ENCODE results near the gene CCDC191.

CCDC191 gene

DNA sequence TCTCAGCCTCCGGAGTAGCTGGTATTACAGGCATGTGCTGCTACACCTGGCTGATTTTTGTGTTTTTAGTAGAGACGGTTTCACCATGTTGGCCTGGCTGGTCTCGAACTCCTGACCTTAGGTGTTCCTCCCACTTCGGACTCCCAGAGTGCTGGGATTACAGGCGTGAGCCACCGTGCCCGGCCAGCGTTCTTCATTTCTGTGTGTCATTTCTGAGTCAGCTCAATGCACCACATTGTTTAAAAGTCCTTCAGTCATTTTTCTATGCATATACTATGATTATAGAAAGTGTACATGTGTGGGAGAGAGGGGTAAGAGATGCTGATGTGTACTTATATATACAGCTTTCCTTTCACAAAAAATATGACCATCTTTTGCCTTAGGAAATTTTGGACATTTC lies 2.3 kb upstream of the CCDC191 start:
- no peak for FAIRE-seq

GRCh38 chr3:114057011-114057347 lies 653 bp upstream of the CCDC191 start:
- no peak for FAIRE-seq

GRCh38 chr3:114052216-114052615 lies 4.1 kb downstream of the CCDC191 start:
- no peak for FAIRE-seq

DNA sequence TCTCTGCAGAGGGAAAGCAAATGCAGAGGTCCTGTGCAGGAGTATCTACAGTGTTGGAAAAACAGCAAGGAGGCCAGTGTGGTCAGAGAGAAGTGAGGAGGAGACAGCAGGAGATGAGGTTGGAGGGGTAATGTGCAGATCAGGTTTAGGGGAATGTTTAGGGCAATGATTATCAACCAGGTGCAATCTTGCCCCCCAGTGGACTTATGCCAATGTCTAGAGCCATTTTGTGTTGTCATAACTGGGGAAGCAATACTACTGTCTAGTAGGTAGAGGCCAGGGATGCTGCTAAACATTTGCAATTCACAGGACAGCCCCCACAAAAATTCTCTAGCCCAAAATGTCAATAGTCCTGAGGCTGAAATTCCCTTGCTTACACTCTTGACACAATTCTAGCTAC lies 13.1 kb downstream of the CCDC191 start:
- no peak for FAIRE-seq

GRCh38 chr3:114035896-114036295 lies 20.4 kb downstream of the CCDC191 start:
- FAIRE-seq: no peak

GRCh38 chr3:114034787-114035545 lies 21.4 kb downstream of the CCDC191 start:
- no peak for FAIRE-seq

GRCh38 chr3:114034211-114034610 lies 22.1 kb downstream of the CCDC191 start:
- no peak for FAIRE-seq

GRCh38 chr3:114033721-114034120 lies 22.6 kb downstream of the CCDC191 start:
- FAIRE-seq: no peak

GRCh38 chr3:114026331-114026730 lies 30.0 kb downstream of the CCDC191 start:
- FAIRE-seq: no peak

DNA sequence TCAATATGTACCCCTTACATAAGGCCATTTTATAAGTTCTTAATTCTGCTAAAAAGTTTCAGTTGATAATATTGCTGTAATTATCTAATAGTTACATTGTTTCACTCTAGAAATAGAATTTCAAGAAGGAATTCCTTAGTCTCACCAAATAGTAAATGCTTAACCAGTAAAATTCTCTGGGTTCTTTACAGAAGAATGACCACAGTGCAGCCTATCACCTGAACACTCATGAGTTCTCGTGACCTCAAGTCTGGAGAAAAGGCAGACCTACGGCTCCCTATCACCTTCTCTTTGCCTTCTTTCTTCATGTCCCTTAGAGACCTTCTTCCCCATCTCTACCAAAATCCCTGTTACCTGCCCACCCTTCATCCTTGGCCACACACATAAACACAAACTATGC lies 30.9 kb downstream of the CCDC191 start:
- no peak for FAIRE-seq

GRCh38 chr3:114022145-114022802 lies 34.1 kb downstream of the CCDC191 start:
- no peak for FAIRE-seq

- FAIRE-seq: no peak
Observed at GRCh38 chr3:114020907-114021306, 35.4 kb downstream of the CCDC191 start.

DNA sequence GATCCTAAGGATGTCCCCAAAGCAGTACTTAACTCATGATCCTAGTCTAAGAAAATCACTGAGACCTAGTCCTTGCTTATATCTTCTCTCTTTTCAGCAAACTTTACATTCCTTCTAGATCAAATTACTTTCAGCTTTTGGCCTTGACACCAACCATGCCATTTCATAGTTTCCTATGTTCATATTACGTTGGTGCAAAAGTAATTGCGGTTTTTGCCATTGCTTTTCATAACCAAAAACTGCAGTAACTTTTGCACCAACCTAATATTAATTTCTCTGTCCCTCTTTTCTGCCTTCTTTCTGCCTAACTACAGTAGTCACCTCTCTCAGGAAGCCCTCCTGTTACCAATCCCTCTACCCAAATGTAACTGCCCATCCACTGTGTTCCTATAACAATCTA lies 36.8 kb downstream of the CCDC191 start:
- FAIRE-seq: no peak

DNA sequence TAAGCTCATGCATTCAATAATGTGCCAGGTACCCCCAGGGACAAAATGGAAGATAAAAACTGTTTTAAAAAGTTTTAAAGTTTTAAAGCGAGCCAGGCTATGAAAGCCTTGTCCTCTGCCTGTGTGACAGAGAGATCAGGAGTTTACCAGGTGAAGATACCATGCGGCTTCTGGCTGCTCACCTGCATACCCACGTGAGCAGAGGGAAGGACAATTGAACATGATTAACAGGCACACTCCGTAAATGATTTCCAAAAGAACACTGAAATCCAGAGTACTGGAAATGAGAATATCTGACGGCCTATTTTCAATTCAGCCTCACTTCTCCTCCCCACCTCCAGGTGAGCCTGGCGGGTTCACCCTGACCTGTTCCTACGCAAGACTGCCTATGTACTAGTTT lies 42.1 kb downstream of the CCDC191 start:
- no peak for FAIRE-seq

GRCh38 chr3:114011059-114011797 lies 45.1 kb downstream of the CCDC191 start:
- FAIRE-seq: no peak

DNA sequence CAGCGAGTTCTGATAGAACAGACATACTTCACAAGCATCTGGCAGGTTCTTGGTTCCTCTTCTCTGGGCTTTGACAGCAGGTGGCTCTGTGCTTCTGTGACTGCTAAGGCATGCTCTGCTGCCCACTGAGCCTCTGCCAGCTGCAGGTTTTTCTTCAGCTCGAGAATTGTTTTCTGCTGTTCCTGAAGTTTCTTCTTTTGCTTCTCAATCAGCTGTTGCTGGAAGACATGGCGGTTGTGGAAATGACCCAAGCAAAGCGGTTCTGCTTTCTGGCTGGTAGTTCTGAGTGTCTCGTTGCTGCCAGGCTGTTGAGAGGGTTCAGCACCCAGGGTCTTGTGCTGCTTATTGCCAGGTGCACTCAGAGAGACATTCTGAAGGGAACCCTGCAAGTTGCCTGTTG lies 50.8 kb downstream of the CCDC191 start:
- FAIRE-seq: no peak

- no peak for FAIRE-seq
Observed at GRCh38 chr3:113985541-113985940, 70.8 kb downstream of the CCDC191 start.

DNA sequence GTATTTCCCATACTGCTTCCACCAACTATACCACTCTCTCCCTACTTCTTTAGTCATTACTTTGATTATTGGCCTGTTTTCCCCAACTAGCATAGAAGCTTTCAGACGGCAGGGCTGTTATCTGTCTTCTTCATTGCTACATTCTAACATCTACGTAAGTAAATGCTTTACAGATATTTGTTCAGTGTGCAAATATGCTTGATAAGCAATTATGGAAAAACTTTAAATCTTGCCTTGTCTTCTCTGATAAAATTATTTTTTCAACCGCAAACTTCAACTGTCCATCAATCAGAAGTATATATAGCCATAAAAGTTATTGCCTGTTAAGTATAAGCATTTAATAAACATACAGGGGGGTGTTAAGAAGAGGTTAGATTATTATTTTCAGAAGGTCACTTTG lies 72.8 kb downstream of the CCDC191 start:
- no peak for FAIRE-seq

- FAIRE-seq: no peak
Observed at GRCh38 chr3:113981803-113982202, 74.5 kb downstream of the CCDC191 start.

GRCh38 chr3:113979916-113980315 lies 76.4 kb downstream of the CCDC191 start:
- FAIRE-seq: no peak

GRCh38 chr3:113977822-113978221 lies 78.5 kb downstream of the CCDC191 start:
- no peak for FAIRE-seq

- FAIRE-seq: no peak
Observed at GRCh38 chr3:113968986-113969385, 87.3 kb downstream of the CCDC191 start.

GRCh38 chr3:113966172-113966571 lies 90.2 kb downstream of the CCDC191 start:
- no peak for FAIRE-seq

- no peak for FAIRE-seq
Observed at GRCh38 chr3:113963879-113964278, 92.4 kb downstream of the CCDC191 start.

All from endometrium (tissue), 2 donors.